HG03159 (cell line): ENCODE data around the gene FREM1.

Experiments
- ATAC-seq: cut with Tn5 transposase; IDR thresholded peaks from one replicate; pipeline ENCODE4 v1.9.1; 2021; ENCODE audit warnings: mild to moderate bottlenecking, moderate library complexity; ENCODE audit not compliant: unreplicated experiment

Gene FREM1

DNA sequence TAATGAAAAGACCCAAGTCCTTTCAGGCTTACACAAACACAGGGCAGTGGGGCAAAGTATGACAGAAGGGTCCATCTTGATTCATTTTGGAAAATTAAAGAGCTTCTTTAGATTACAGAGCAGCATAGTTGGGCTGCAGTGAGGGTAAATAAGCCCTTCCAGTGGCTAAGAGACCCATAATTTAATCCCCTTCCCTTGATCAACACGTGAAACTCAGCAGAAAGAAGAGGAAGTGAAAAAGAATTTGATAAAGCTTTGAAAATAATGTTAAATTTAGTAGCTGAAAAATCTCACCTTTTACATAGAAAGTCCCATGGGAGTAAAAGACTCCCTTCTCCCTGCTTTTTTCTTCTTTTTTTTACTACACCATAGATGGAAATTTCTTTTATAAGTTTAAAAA lies 87.6 kb downstream of the FREM1 start:
- ATAC-seq, result no peak

DNA sequence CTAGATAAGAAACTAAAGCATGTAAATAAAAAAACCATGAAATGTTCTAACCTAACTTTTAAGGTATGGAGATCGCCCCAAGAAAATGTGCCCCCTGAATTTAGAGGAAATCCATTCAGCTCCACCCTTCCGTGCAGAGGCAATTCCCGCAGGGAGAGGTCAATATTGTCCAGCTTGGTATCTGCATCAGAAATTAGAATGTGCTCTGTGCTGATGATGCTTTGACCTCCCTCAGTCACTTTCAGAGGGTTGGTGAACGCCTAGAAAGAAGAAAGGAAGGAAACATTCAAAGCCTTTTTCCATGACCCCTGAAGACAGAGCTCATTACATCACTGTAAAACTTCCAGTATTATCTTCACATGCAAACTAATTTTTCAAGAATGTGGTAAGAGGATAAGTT lies 91.0 kb downstream of the FREM1 start:
- no peak for ATAC-seq

DNA sequence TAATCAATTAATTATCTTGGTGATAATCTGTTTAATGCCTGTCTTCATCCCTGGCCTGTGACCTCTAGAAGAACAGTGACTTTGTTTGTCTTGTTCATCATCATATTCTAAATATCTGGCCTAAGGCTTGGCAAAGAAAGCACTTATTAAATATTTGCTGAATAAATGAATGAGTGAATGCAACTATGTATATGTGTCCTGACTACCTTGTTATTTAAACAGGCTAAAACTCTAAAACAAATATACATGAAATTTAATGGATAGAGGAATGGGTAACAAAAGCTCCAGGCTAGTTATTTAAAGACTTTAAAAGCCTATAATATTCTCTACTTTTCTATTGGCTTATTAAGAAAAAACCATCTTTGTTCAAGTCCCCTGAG lies 96.0 kb downstream of the FREM1 start:
- ATAC-seq, result no peak

DNA sequence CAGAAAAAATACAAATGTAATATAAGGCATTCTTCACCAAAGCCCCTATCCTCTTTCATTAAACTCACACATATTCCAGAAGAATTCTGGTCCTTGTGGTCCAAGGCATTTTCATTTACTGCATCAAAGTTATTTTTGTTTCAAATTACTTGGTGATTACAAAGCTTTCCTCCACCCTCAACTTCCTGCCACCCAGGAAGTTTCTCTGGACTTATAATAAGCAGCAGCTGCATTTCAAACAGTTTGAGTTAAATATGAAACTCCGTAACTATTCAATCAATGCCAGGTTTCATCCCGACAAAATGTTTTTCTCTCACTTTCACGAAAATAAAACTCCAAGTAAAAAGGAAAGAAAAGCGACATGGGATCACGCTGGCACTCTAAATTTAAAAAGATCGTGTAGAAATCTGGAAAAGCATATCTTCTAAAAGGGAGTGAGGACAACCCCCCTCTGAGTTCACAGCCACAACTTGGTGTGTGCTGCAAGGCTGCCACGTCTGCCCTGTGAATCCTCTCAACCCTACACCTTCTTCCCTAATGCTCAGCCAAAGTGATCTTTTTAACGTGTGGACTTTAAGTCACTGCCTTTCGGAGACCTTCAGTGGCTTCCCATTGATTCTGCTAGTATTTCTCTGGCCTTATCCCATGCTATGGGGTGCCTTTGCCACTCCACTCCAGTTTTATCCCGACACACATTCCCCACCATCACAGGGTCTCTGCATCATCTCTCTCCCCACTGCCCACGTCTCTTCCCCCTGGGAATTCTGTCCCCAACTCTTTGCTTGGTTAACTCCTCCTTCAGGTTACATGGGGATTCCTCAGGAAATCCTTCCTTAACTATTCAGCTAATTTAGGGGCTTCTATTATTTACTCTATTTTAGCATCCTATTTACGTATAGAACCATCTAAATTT lies 96.6 kb downstream of the FREM1 start:
- no peak for ATAC-seq

DNA sequence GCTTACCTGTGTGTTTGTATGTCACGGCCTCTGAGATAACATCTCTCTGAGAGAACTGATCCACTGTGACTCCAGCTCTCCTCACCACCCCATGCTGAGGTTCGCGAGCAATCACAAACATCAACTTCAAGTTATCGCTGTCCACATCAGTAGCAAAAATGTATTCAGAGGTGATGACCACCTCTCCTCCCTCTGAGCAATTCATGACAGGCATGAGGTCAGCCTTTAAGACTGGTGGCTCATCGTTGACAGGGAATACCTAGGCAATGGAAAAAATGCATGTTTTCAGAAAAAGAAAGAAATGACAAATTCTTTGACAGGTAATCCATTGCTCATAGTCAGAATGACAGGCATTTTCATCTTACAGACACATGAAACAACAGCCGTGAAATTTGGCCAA lies 97.4 kb downstream of the FREM1 start:
- no peak for ATAC-seq

DNA sequence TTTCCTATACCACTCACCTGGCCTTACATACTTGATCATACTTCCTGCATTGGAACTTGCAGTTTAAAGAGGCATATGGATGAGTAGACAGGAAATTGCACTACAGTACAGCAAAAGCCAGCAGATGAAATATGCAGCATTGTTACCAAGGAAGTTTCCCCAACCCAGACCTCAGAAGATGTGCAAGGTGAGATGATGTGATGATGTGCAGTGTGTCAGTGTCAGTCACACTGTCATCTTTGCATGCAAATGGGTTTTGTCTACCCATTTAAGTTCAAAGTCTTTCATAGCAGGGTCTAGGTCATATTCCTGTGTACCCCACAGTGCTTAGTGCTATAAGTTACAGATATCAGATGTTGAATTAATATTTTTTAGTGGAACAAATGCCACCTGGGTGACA lies 98.4 kb downstream of the FREM1 start:
- no peak for ATAC-seq

DNA sequence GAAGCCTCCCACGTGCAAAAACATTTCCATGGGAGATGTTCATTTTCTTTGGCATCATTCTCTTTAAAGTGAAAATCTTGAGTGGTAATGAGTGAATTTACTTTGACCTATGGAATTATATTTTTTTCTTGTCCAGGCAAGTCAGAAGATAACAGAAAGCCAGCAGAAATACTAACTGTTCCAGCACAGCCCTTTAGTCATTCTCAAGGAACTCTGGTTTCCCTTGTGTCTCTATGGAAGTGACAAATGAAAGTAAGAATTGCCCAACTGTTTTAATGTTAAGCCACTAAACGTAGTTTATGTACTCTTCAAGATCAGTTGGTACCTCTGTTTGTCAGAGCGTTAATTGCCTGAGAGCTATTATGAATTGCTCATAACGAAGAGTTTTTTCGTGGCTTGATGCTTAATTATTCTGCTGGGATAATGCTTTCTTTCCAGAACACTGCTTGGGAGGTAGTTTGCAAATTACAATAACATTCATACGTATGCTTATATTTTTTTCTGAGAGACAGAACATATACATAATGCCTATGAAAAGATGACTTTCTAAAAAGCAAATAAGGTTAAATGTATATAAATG lies 103.2 kb downstream of the FREM1 start:
- ATAC-seq, result no peak

DNA sequence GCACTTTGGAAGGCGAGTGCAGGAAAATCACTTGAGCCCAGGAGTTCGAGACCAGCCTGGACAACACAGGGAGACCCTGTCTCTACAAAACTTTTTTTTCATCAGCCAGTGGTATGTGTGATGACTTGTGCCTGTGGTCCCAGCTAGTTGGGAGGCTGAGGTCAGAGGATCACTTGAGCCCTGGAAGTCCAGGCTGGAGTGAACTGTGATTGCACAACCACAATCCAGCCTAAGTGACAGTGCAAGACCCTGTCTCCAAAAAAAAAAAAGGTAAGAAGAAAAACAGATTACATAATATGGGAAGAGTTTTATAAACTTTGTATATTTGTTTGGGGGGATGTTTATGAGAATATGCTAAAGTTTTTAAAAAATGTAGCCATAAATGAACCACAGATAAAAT lies 111.2 kb downstream of the FREM1 start:
- ATAC-seq, result no peak

DNA sequence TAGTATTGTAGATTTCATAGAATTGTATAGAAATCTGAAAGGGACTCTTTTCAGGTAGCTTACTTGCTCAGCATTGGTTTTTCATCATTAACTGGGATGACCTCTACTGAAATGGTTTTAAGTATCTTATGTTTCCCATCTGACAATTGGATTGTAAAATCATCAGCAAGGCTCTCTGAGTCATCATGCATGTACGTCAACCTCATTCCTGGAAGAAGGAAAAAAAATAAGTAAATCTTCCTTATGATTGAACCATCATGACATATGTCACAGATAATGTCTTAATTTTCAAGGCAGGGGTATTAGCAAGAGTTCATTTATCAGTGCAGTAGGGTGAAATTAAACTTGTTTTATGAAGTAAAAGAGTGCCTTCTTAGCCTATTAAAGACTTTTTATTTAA lies 112.8 kb downstream of the FREM1 start:
- no peak for ATAC-seq

DNA sequence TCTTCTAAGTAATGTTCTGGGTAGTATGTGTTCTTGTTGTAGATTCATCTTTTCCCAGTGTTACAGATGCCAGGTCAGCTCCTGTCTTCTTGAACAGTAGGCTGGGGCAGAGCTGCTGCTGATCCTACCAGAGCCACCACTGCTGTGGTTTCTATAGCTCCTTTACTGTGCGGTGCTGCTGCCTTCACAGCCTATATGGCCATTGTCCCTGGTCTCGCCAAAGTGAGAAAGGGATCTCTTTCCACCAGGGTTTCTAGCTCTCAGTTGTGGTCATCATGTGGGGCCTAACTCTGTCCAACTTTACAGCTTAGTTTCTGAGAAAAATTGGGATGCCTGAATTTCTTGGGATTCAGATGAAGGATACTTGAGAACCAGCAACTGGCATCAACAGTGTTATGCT lies 116.8 kb downstream of the FREM1 start:
- no peak for ATAC-seq

DNA sequence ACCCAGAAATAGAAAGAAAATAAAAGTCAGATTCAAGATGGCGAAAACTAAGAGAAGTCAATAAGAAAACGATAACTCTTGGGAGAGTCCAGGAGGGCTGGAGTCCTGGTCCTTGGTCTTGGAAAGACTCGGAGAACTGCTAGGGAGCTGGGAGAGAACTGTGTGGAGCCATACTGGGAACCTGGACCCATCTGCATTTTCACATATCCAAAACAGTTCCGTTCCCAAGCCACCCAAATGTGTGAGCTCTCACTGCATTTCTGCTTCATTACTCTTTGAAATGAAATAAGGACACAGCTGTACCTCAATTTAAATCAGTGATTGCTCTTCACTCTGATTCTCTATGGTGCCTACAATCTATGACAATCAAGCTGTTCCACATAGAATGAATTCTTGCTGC lies 119.6 kb downstream of the FREM1 start:
- ATAC-seq, result no peak

DNA sequence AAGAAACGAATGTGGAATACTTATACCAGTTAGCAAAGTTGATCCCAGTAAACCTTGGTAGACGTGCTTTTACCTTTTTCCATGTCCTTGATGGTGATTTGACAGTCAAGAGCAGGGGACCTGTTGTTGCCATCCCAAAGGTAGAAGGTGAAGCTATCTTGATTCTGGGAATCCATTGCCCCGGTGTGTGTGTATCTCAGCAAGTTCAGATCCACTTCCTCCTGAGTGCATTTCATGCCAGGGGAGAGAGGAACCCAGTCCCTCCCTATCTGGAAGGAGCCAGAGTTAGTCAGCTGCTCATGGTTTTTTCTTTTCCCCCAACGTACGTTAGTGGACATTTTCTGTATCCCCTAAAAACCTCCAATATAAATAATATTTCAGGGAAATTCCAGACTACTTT lies 121.4 kb downstream of the FREM1 start:
- no peak for ATAC-seq

DNA sequence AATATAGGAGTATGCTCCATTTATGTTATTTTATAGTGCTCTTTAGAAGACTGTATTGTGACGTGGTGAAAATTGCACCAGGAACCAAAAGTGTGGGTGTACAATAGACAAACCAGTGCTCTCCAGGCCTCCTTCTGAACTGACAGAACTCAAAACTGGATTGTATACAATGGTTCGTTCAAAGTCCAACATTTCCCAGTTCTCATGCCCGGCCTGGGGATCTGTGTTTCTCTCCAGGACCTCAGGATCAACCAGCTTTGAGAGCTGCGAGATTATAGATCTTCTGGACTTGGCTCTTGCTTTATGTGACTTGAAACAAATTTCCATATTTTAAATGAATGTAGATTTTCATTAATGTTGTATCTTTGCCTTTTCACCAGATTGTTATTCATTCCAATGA lies 126.9 kb downstream of the FREM1 start:
- ATAC-seq, result no peak

DNA sequence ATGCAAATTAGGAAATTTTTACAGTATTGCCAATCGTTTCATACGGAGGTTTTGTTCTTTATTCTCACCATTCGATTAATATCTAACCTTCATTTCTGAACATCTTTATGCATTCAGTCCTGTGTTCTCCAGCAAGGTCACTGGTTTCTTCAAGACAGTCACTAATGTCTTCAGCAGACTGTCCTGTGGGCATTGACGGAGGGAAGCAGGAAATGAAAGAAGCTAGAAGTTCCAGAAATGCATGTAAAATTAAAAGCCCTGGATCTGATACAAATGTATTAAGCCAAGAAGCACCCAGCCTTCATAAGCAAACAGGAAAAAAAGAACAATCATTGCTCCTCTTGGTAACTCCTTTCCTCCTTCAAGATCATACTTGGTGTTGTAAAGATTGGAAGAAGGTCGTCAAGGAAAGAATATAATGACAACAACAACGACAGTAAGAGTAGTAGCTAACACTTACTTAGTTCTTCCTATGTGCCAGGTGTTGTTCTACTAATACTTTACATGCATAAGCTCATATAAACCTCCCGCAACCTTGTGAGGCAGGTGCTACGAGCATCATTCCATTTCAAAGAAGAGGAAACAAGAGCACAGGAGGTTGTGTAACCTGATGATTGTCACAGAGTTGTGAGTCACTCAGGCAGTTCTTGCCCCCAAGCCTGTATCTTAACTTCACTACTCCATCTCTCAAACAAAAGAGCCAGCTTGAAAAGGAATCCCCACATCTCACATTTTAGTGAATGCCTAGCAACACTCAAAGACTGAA lies 127.8 kb downstream of the FREM1 start:
- no peak for ATAC-seq

DNA sequence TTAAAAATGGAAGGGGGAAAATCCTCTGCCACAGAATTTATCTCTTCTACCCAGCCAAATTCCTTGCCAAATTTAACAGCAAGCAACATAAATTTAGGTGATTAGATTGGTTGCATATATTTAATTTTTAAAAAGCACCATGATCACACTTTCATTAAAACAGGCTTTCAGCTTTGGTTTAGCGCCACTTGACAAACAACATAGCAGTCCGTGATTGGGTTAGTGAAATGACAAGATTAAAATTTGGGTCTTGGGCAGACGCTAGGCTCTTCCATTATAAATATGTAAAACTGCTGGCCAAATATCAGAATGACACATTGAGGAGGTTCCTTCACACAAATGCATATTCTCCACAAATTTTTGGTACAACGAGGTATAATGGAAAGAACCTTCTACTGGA lies 129.5 kb downstream of the FREM1 start:
- ATAC-seq, result no peak

DNA sequence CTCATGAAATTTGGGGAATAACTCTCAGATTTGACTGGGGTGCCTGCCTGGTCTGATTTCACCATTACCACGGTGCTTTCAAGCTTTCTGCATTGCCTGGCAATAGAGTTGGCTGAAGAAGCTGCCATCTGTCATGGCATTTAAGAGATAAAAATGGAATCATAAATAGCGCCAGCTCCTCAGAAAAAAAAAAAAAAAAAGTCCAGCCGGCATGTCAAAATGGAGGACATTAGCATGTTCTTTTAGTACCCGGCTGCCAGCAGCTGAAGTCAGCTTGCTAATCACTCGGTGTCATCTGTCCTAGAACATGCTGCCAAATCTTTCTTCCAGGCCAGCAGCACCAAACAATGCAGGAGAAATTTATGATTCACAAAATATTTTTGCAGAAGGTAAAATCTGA lies 130.0 kb downstream of the FREM1 start:
- no peak for ATAC-seq

DNA sequence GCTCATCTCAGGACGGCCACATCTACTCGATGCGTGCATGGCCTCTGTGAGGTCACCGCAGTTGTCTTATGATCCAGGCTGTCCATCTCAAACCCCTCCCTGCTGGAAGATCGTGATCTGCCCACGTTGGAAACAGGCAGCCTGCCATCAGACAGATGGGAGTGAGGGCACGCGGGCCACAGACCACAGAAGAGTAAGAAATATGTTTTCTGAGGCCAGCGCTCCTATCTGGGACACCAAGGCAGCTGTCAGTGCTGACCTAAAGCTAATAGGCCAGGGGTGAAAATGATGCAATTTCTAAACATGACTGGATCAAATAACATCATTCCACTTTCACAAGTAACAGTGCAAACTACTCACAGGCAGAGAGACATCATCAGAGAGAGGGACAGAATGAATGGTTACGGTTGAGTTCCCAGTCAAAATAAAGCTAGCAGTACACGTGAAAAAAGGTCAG lies 130.6 kb downstream of the FREM1 start:
- ATAC-seq, result no peak

DNA sequence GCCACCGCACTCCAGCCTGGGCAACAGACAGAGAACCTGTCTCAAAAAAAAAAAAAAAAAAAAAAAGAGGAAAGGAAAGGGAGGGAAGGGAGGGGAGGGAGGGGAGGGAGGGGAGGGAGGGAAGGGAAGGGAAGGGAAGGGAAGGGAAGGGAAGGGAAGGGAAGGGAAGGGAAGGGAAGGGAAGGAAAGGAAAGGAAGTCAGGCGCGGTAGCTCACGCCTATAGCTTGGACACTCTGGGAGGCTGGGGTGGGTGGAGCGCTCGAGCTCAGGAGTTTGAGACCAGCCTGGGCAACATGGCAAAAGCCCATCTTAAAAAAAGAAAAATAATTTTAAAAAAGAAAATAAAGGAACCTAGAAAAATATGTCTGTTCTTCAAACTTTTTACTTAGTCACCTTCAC lies 131.7 kb downstream of the FREM1 start:
- ATAC-seq, result no peak

DNA sequence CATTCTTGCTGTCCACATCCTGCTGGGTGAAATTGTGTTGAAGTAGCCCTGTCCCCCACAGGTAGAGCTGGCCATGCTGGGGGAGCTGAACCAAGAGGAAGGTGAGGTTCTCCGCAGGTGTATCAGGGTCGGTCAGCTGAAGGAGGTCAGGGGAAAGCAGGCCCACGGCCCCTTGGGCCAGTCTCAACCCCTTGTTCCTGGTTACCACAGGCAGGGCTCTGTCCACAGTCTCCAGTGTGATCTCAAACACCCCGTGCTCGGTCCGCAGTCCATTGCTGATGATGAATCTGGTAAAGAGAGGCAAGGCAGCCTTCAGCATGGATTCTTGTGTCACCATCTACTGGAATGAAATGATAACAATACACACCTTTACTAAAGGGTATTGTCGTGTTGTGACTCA lies 134.3 kb downstream of the FREM1 start:
- ATAC-seq, result no peak

DNA sequence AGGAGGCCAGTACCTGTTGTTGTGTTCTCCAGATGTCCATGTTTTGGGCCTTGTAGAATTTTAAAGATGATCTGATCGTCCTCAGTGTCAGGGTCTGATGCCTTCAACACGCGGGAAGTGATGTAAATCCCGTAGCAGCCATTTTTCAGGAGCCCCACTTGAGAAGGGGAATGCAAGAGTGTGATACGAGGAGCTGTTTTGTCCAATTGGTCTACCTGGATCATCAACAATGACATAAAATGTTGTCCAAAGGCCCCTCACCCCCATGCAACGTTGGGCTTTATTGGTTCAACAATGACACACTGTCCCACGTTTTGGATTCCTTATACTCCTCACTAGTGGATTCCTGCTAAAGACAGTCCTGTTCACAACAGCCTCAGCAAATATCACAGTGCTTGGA lies 139.6 kb downstream of the FREM1 start:
- ATAC-seq, result no peak

DNA sequence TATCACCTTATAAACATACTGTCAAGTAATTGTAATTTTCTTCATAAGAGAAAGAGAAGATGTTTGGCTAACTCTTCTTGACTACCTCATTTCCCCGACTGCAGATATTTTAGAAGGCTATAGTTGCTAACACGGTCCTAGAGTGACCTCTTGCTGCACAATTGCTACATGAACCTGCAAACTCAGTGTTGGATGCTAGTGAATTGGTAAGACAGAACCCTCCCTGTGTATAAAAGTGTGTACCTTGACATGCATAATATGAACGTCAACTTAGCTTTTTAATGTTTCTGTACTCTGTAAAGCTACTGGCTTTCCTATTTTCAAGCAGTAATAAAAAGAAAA lies 141.0 kb downstream of the FREM1 start:
- ATAC-seq, result no peak
